NCI-H2107 treated with DMSO at 0.1 percent for 48 hours (cell line): ENCODE results near the gene ARF1.

Experiments
- DNase-seq: peaks from one replicate; lab custom pipeline; 2025; ENCODE audit not compliant: unreplicated experiment; lab: John Stamatoyannopoulos, UW

ARF1 gene

DNA sequence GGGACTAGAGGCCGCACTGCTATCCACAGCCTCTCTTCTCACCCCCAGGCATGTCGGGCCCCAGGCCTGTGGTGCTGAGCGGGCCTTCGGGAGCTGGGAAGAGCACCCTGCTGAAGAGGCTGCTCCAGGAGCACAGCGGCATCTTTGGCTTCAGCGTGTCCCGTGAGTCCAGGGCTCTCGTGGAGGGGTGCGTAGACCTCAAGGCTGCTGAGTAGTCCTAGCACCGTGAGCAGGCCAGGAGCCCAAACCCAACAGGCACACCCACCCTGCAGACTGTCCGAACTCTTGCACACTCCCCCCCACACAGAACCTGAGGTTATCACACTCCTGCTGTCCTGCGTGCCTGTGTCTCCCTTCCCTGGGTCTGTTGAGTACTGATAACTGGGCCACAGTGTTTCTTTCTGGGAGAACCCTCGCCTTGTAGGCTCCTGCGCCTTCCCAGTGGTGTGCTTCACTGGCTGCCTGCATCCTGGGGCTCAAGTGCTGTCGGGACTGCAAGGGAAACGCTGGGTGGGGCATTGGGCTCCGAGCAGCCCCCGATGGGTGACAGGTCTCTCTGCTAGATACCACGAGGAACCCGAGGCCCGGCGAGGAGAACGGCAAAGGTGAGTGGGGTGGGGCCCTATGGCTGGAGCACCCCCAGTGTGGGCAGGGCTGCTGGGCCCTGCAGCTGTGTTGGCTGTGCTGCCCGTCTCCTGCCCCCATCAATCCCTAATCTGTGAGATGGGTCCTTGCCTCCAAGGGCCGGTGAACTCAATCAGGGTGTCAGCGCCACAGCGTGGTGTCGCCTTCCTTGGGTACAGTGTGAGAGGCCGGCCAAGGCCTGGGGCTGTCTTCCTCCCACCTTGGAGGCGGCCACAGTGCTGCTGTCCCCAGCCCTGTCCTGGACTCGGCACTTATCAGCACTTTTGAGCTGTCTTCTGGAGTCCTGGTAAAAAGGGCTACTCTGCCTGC lies 63.2 kb downstream of the ARF1 start:
- no peak for DNase-seq

DNA sequence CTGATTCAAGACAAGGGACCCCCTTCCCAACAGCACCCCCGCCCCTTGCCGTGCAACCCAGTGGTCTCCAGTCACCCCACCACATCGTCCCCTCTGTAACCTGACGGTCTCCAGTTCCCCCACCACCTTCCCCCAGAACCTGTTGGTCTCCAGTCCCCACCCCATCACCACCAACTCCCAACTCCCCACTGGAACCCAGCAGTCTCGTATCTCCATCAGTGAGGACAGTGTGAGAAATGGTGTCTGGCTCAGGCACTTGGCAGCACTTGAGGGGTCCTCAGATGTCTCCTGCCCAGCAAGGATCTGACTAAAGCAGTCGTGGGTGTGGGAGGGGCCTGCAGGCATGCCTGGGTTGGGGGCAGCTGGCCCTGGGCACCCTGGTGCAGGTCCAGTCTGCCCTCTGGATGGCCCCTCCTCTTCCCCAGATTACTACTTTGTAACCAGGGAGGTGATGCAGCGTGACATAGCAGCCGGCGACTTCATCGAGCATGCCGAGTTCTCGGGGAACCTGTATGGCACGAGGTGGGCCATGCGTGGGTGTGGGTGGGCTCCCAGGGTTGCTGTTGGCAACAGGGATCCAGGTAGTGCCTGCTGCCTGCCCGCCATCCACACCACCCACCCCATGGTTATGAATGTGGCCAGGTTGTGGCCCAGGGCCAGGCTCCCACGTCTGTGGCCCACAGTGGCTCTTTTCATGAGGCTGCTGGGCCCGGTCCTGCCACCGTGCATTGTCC lies 64.1 kb downstream of the ARF1 start:
- no peak for DNase-seq

DNA sequence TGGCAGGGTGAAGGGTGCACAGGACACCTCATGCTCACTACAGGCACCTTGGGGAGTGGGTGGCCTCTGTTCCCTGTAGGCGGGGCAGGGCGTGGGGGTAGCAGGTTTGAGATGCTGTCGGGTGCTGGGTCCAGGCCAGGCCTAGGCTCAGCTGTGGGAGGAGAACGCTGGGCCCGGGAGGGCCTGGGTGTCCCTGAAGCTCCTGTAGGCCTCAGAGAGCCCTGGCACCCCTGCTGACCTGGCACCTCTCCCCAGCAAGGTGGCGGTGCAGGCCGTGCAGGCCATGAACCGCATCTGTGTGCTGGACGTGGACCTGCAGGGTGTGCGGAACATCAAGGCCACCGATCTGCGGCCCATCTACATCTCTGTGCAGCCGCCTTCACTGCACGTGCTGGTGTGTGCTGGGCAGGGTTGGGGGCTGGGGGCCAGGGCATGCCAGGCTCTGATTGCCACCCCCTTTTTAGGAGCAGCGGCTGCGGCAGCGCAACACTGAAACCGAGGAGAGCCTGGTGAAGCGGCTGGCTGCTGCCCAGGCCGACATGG lies 64.7 kb downstream of the ARF1 start:
- DNase-seq, result no peak

GRCh38 chr1:228147768-228148167 lies 65.3 kb downstream of the ARF1 start:
- DNase-seq, result no peak

DNA sequence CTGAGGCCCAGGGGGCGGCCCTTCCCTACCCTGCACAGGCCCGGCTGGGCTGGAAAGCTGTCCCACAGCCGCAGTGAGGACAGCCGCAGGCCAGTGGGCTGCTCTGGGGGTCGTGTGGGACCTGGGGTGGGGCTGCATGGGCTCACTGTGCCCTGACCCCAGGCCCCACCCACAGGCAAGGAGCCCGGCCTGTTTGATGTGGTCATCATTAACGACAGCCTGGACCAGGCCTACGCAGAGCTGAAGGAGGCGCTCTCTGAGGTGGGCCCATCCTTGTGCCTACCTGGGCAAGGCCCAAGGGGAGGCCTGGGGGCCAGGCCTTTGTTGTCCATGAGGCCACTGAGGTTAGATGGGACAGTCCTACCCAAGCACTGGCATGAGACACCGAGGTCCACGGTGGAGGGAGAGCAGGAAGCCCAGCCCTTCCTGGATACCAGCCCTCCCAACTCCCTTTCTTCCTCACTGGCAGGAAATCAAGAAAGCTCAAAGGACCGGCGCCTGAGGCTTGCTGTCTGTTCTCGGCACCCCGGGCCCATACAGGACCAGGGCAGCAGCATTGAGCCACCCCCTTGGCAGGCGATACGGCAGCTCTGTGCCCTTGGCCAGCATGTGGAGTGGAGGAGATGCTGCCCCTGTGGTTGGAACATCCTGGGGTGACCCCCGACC lies 65.8 kb downstream of the ARF1 start:
- no peak for DNase-seq
